Prostate gland (tissue), 2 donors: ENCODE measurements around the gene STX11.

Source experiments
- CTCF ChIP-seq, 4 experiments: fragments of 200-600 bp in 2 of 4; fragments of 450-650 bp in 2 of 4; sonication (generic) in 2 of 4; IDR thresholded peaks; 1 replicate in 3 of 4; 2 replicates in 1 of 4; pipeline ENCODE4 v1.5.1; 2016 to 2019; ENCODE audit warnings: antibody characterized with exemption in 4 of 4, mild to moderate bottlenecking in 2 of 4, moderate library complexity in 2 of 4
- POLR2A ChIP-seq: fragments of 450-650 bp; IDR thresholded peaks from one replicate; pipeline ENCODE4 v1.6.1; 2016; ENCODE audit warnings: antibody characterized with exemption, mild to moderate bottlenecking

GRCh38 chr6:144178323-144178722, 28.0 kb downstream of the STX11 start:
- TF ChIP-seq POLR2A = no peak
- TF ChIP-seq CTCF (IDR thresholded peaks at IDR 0.05) = no peak
